Measurements from ENCODE around the gene PSMD4. TPM values are rescaled to one million over a fixed set of nuclear protein-coding genes. Genes with fewer than 3 reads are reported as not detected.

Gene PSMD4
- 91.2 and 94.7 TPM in 2 replicates for total RNA-seq

GRCh38 chr1:151254217-151255213 lies at the start of gene PSMD4:
Gene PSMD4, plus strand, starts transcription at chr1:151254734. Its CDS starts 49 bp downstream, at chr1:151254783.

GRCh38 chr1:151281969-151282882 lies 27.7 kb downstream of the PSMD4 start, which contains the start of gene ZNF687:
Gene ZNF687, plus strand, starts transcription at chr1:151282299. Its CDS starts 3,993 bp downstream, at chr1:151286292.

Other genes with a start within 250 kb of the PSMD4 start
- 9.0 and 9.6 TPM in 2 replicates for gene MINDY1, start 247.8 kb upstream of the PSMD4 start, total RNA-seq
- 10.6 and 11.8 TPM in 2 replicates for gene PRUNE1, start 246.3 kb upstream of the PSMD4 start, total RNA-seq
- 0.06 TPM in 1 of 2 replicates, not detected in the other for gene BNIPL, start 218.1 kb upstream of the PSMD4 start, total RNA-seq
- 3.4 and 4.8 TPM in 2 replicates for gene C1orf56, start 207.0 kb upstream of the PSMD4 start, total RNA-seq
- gene CDC42SE1, start 195.1 kb upstream of the PSMD4 start, total RNA-seq = 22.7 and 26.0 TPM in 2 replicates
- gene MLLT11, start 194.3 kb upstream of the PSMD4 start, total RNA-seq = 0.93 and 0.94 TPM in 2 replicates
- 8.0 and 15.6 TPM in 2 replicates for gene GABPB2, start 184.0 kb upstream of the PSMD4 start, total RNA-seq
- gene SEMA6C, start 108.1 kb upstream of the PSMD4 start, total RNA-seq = 2.8 and 4.1 TPM in 2 replicates
- 0.19 TPM in 1 of 2 replicates, not detected in the other for gene TNFAIP8L2, start 98.1 kb upstream of the PSMD4 start, total RNA-seq
- gene LYSMD1, start 88.8 kb upstream of the PSMD4 start, total RNA-seq = 6.7 and 11.6 TPM in 2 replicates
- gene SCNM1, start 88.6 kb upstream of the PSMD4 start, total RNA-seq = 21.6 and 25.7 TPM in 2 replicates
- gene TMOD4, start 78.8 kb upstream of the PSMD4 start, total RNA-seq = 1.1 TPM in 1 of 2 replicates, not detected in the other
- gene VPS72, start 64.5 kb upstream of the PSMD4 start, total RNA-seq = 16.0 and 21.8 TPM in 2 replicates
- gene PIP5K1A, start 56.2 kb upstream of the PSMD4 start, total RNA-seq = 24.7 and 34.7 TPM in 2 replicates
- gene ZNF687, start 27.6 kb downstream of the PSMD4 start, total RNA-seq = 15.2 and 19.9 TPM in 2 replicates
- 47.9 and 66.8 TPM in 2 replicates for gene PI4KB, start 72.7 kb downstream of the PSMD4 start, total RNA-seq
- 16.1 and 23.9 TPM in 2 replicates for gene RFX5, start 92.5 kb downstream of the PSMD4 start, total RNA-seq
- gene SELENBP1, start 118.0 kb downstream of the PSMD4 start, total RNA-seq = 102 and 106 TPM in 2 replicates
- 209 and 222 TPM in 2 replicates for gene PSMB4, start 144.8 kb downstream of the PSMD4 start, total RNA-seq
- gene POGZ, start 204.8 kb downstream of the PSMD4 start, total RNA-seq = 21.2 and 22.7 TPM in 2 replicates